Activated CD4-positive, CD25-positive, alpha-beta regulatory T cell treated with anti-CD3 and anti-CD28 coated beads, Interleukin-2, amount 50 U/mL, for 24 hours (primary cell): Measurements from ENCODE around the gene CTTN.

Experiments used
- ATAC-seq, 2 donors: fragments of 150-1000 bp; cut with Tn5 transposase; one replicate each; pipeline ENCODE4 v1.10.0; 2021; ENCODE audit warnings: mild to moderate bottlenecking in 1 of 2, moderate library complexity in 1 of 2

CTTN gene

DNA sequence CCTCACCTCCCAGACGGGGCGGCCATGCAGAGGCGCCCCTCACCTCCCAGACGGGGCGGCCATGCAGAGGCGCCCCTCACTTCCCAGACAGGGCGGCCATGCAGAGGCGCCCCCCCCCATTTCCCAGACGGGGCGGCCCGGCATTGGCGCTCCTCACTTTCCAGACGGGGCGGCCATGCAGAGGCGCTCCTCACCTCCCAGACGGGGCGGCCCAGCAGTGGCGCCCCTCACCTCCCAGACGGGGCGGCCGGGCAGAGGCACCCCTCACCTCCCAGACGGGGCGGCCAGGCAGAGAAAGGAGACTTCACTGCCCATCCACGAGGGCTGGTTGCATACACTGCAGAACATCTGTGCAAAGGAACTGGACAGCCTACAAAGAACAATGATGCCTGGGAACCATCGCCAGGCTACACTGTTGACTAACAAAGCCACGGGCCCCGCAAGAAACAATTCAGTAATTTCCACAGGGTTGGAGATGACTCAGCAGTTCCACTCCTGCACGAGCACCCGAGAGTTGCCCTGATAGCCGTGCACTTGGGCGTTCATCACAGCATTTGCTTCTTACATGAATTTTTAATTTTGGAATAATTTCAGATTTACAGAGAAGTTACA, 58.7 kb downstream of the CTTN start:
- peak in 1 of 2 donors; percentile 17 for ATAC-seq

DNA sequence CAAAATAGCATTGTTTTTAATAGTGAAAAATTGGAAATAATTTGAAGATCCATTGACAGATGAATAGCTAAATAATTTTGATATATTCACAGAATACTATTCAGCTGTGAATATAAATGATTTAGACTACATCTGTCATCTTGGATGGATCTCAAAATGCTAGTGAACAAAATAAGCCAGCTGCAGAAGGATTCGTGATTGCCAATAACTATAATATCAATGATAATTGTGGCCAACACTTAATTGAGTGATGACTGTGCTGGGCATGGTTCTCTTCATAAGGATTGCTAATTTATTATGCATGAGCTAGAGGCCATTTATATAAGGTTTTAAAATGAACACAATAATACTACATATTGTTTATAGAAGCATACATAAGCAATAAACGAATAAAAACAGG, 60.4 kb downstream of the CTTN start:
- ATAC-seq: no peak

DNA sequence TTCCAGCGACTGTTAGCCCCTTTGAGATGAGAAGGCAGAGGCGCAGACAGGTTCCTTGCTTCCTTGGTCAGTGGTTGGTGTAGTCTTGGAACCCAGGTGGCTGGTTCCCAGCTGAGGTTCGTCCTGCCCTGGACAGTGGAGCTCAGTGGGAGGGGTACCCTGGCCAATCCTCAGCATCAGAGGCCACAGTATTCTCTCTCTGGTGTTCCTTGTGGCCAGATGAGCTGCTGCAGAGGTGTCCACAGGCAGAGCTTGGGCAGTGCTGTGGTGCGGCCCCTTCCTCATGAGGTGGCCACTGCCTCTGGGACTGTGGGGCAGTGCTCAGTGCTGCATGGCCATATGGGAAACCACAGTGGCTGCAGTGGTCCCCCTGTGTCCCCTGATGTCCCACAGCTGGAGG, 61.8 kb downstream of the CTTN start:
- no peak for ATAC-seq

DNA sequence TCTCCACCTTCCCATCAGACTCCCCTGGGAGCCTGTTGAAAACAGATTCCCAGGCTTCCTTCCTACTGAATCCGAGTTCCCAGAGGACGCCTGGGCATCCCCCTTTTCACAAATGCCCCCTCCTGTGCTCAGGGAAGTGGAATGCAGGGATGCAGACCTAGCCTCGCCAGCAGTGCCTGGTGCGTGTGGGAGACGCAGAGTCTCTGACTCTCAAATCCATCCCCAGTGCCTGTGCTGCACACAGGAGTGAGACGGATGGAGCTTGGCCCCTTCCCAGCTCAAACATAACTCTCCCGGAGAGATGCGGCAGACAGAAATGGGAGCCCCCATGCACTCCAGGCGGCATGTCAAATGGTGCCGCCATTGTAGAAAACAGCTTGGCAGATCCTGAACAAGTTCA, 62.6 kb downstream of the CTTN start:
- no peak for ATAC-seq

DNA sequence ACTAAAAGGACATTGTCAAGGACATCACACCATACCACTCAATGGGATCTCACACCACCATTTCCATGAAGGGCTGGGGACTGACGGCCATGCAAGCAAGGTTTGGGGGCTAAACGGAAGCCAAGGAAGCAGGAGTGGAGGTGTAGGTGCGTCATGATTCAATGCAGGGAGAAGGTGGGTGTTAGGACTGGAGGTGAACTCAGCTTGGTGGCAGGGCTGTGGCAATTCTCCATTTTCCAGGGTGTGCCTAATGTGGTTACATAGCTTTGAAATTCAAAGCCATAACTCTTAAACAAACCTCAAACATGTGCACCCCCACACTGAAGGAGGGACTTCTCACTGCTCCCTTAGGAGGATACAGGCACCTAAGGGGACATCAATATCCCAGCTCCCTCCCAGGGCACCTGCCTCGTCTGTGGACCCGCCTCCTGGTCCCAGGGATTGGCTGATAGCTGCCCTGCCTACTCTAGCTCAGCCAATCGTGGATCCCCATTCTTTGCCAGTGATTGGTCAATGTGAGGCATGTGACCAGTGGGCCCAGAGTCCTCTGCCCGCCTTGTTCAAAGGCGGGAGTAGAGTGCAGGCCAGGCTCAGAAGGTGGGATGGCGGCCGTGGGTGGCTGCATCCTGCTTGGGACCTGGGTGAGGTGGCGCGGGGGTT, 64.6 kb downstream of the CTTN start:
- no peak for ATAC-seq

DNA sequence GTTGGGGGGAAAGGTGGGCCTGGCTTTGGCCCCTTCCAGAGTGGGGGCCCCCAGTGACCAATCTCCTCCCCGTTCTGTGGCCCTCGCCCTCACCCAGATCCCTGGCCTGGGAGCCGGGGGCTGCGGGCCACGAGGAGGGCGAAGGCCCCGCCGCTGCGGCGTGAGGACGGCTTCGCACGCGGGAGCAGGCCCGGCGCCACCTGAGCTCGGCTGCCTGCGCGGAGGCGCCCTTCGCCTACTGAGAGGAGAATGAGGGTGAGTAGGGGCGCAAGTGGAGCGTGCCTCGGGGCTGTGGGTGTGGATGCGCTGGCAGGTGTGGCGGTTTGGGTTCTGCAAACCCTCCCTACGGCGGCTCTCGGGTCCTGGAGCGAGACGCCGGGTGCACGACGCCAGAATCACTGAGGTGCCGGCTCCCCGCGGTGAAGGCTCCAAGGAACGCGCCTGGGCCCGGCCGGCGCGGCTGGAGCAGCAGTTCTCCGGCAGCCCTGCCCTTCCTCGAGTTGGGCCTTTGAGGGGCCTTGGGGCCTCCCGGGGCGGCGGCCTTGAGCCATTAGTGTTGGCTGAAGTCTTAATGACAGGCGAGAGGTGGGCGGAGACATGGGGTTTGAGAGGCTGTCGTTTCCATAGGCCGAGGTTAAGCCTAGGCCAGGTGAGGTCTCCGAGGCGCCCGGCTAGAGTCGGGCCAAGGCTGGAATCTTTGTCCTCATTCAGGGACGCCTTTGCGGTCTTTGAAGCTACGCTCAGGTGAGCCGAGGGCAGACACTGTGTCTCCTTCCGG, 65.3 kb downstream of the CTTN start:
- no peak for ATAC-seq

DNA sequence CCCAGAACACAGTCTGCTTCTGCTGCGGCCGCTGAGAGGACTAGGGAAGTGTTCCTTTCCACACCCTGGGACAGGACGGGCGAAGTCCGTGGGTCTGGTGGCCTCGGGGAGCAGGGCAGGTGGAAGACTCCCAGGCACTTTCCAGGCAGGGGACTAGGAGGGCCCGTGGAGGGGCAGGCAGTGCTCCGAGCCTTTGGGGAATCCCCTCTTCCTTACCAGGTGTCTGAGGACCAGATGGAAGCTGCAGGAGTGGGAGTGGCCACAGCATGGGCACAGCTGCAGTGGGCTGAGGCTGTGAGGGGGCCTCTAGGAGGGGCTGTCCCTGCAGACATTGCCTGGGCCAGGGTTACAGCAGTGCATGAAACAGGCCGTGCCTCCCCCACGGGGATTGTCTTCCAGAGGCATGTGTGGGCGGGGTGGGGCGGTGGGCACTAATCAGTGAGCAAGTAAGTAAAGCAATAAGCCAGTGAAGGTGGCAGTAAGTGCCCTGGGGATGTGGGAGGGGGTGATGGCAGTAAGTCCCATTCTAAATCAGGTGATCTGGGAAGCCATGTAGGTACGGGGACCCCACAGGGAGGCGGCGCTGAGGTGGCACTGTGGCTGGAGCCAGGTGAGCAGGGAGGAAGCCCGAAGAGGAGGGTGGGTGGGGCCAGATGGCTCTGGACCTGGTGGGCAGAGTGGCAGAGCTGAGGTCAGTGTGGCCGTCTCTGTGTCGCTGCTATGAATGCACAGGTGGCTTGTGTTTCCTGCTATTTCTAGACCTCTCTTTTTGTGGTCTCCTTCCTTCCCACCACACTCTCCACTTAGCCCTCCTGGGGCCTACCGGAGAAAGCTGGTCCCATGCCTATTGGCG, 66.4 kb downstream of the CTTN start:
- no peak for ATAC-seq

DNA sequence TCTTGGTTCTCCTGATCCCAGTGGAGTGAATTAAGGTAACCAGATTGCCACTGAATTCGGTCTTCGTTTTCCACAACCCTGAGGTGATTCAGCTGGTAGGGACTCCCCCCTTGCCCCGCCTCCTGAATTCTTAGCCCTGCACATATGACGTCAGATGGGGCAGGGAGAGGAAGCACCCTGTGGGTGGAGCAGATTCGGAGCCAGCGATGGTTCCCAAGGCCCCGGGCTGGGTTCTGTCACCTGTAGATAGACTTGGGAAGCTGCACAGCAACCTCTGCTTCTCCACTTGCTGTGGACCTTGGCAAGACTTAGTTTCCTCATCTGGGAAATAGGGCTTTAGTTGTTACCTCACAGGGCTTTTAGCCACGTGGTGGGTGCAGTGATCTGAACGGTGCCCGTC, 67.8 kb downstream of the CTTN start:
- ATAC-seq: no peak

DNA sequence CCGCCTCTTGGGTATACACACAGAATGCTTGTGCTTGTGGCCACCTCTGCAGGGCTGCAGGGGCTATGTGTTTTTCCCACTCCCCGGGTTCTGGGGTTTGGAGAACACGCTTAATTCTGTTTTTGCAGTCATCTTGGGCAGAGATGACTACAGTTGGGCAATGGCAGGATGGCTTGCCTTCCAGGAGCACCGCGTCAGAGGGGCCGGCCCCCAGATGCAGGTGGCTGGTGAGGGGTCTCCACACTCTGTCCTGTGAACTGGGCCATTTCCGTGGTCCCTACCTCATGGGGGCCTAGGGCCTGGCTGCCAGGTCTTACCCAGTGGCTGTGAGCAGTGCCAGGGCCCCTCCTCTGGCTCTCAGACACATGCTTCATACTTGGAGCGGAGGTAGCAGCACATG, 68.3 kb downstream of the CTTN start:
- no peak for ATAC-seq

DNA sequence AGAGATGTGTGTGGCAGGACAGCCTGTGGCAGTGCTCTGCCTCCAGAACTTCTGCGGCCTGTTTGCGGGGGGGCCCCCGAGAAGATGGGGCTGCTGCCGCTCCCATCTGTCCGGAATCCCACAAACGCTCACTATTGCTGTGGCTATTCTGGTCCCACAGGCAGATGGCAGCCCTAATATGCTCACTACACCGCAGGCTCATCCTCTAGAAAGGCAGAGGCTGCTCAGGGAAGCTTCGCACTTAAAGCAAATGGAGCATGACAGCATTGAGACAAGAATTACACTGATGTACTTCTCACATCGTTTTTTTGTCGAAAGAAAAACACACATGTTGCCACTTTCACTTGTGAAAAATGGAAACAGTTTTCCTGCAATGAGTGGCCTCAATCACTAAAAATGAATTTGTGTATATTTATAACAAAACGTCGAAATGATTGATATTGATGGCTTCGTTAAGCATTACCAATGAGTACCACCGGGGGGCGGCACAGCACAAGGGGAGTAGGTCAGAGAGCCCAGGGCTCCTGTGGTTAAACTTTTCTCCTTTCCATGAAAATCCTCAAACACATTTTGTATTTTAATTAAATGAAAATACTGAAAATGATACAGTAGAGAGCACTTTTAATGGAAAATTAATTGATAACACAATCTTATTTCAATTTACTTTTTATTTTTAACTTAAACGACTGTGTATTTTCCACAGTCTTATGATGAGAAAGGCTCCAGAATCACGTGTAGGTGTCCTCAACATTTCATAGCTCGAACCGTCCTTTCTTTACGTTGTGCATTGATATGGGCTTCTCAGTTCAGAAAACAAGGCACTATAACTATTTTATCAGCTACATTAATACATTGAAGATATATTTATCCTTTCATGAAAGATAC, 69.1 kb downstream of the CTTN start:
- ATAC-seq: no peak

DNA sequence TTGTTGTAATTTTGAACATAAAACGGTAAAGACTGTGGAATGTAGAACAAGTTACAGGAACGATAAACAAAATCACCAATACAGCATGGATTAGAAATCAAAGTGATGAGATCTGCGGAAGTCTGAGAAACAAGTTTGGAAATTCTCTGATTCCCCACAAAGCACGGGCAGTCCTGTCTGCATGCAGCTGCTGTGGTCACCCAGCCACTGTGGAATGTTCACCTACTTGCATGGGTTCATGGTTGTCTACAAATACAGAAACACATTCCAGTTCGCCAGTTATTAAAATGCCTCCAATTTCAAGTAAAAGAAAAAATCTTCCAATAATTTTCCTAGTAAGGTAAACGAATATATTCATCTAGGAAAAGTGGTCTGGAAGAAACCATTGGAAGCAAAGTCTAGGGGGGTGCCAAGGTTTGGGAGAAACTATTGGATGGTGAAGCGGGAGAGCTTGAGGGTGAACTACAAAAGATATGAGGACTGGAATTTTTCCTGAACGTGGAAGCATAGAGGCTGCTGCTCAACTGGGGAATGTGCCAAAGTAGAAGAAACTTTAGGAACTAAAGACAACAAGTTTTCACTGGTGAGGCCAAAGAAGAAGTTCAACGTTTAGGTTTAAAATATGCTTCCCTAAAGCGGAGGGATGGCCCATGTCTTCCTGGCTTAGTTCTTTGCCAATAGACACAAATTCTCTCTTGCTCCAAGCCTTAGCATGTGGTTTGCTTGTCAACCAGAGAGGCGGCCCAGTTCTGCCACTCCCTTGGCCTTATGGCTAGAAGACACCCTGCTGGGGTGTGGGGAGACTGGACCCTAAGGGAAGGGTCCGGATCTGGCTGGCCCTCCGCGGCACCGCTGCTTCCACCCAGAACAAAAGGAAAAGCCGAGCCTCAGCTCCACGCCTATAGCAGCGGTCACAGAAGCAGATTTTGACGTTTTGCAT, 70.2 kb downstream of the CTTN start:
- no peak for ATAC-seq

DNA sequence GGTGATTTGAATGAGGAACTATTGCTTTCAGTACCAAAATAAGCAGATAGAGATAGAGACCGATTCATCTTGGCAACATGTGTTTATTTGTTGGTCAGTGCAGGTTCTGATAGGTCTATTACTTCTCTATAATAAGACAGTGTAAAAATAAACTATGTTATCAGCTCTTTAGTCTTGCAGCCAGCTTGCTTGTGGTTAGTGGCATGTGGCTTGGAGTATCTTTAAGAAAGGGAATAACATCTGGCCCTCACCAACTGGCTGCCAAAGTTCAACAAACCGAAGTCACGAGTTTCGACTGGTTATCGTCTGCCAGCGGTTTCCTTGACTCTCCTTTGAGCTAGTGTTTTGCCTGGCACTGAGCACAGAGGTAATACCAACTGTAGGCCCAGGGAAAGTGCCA, 71.8 kb downstream of the CTTN start:
- ATAC-seq: no peak

DNA sequence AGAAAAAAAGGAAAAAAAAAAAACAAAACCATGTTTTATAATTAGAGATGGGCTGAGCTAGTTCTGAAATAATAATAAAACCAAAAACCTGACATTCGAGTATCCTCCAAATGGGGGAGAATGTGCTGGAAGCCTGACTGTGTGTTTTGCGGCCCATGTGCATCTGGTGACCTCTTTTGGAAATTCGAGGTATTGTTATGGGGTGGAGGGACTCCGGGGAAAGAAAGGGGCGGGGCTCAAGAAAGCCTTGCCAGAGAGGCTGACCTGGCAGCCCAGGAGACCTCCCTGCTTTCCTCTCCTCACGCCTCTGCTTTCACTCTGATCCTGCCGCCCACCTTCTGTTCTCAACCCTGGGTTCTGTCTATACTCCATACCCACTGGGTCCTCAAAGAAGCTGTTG, 72.9 kb downstream of the CTTN start:
- no peak for ATAC-seq

DNA sequence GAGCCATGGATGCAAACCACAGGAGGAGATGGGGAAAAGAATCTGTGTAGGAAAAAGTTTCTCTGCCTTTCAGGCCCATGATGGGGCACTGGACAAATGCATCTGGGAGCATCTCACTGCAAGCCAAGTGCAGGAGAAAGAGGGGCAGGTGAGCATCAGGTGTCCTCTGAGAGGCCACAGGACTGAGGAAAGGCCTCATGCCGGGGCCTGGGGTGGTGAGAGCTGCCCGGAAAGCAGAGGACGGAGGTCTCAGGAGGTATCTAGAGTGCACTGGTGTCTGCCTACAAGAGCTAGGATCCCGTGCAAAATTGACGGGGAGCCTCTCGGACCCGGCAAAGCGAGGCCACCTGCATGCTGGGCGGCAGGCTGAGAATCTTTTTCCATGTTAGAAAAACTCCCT, 73.9 kb downstream of the CTTN start:
- ATAC-seq: no peak

DNA sequence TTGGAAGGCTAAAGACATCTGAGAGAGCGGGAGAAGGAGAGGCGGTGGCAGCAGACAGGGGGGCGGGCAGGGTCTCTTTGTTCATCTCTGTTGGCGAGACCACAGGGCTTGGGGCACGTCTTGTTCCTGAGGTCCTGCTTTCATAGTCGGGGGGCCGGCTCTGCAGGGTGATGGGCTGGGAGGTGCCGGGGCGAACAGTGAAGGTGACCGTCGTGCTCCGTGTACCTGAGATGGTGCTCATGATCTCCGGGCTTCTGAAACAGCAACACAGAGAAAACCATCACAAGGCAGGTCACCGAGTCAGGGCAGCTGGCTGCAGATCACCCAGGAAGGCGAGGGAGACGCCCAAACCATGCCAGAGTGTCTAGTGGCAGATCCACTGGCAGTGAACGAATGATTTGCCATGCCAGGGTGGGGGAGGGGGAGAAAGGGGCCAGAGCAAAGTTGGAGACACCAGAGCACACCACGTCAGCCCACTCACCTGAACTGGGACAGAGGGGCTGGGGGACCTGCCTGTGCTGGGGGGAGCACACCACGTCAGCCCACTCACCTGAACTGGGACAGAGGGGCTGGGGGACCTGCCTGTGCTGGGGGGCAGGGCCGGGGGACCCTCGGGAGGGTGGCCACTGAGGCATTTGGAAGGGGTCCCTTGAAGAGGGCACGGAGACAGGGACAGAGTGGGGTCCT, 75.0 kb downstream of the CTTN start:
- no peak for ATAC-seq

DNA sequence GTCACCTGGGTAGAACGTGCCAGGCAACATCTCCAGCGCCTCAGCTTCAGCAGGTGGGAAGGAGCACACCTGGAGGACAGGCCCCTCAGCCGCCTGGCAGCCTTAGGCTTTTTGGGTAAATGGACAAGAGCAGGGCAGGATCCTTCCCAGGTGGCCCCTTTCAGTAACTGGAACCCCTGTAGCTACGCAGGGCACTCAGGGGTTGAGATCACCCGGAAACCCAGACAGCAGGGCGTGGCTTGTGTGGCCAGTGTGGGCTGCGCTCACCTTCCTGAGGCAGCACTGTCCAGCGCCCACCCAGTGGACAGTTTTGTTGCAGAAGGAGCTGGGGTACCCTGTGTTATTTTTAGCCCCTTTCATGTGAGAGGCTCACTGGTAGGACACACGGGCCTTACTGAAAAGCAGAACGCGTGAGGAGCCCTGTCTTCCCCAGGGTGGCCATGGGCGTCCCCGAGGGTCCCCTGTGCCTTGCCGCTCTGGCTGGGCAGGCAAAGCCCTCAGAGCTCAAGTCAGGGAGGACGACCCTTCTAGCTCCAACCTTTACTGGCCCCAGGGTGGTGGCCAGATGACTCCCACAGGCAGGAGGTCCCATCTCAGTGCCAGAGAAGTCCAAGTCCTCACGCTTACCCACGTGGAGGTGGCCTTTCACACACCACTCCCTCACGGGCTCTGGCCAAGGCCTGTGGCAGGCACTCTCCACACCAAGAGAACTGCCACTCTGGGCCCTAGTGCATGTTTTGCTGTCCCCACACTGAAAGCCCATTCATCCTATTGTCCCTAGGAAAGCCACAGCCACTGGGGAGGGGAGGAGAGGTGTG, 75.8 kb downstream of the CTTN start:
- ATAC-seq: no peak

DNA sequence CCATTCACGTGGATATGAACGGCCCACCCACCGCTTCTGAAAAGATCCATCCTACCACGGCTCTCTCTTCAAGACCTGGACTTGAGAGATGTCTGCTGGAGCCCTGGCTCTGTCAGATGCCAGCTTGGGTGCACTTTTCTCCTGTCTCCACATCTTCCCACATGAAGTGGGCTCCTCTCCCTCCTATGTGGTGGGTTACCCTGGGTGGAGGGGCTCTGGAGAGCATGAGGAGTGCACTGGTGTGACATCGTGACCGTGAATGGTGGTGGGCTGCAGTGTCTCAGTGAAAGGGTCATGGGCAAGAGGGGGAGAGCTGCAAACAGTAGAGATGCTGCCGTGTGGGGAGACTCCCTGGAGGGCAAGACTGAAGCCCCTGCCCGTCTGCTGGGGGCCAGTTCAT, 76.4 kb downstream of the CTTN start:
- no peak for ATAC-seq

DNA sequence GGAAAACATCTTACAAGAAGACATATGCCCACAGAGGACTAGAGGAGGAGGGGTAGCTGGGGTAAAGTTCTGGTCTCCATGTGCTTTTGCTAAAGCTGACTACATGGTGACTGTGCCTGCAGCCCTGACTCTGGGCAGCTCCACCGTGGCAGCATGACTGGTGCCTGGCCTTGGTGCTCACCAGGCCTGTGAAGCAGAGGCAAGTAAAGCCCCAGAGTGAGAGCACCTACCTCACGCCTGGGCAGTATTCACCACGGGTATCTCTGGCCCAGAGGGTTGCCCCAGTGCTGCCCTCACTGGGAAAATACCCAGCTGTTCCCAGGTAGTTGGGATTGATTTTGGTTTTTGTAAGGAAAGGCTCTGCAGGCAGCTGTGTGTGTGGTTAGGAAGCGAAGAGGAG, 78.3 kb downstream of the CTTN start:
- no peak for ATAC-seq

DNA sequence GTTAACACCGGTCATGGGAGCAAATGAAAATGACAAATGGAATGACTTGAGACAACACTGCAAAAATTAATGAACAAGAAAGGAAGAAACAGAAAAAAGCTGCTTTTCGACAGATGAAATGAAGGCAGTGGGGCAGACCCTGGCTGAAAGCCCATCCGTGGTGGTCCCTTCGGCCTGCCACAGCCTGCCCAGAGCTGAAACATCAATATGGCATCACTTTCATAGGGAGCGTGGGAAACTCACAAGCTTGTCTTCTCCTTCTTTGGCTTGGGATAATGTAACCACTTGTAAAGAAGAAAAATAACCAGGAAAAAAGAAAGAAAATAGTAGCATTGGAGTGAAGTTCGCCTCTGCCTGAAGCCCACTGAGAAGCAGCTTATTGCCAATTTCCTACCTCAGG, 78.8 kb downstream of the CTTN start:
- ATAC-seq: no peak

DNA sequence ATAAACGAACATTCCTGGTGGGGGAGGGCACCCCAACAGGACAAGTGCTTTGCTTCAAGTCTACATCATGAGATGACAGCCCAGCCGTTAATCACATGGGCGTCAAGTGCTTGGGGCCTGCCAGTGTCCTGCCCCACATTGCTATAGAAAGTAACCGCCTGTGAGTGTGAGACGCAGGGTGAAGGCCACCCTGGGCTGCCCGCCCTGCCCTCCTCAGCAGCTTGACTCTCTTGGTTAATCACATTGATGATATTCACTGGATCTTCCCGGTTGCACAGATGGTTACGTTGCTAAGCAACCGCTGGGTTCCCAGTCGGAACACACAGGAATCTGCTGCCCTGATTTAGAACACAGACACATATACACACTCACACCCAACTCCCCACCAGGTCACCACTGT, 79.3 kb downstream of the CTTN start:
- no peak for ATAC-seq
